Kidney capillary endothelial cell (primary cell): ENCODE measurements around the gene PDGFRB.
"Not testable (repeated sequence)": the region's sequence is repeated elsewhere in the genome, so short reads cannot be mapped to it uniquely, and the experiment has no call there.

Source experiments
- DNase-seq: peaks from one replicate; pipeline ENCODE4 v3.0.0-alpha.2; 2018; ENCODE audit warnings: low spot score

Gene PDGFRB

DNA sequence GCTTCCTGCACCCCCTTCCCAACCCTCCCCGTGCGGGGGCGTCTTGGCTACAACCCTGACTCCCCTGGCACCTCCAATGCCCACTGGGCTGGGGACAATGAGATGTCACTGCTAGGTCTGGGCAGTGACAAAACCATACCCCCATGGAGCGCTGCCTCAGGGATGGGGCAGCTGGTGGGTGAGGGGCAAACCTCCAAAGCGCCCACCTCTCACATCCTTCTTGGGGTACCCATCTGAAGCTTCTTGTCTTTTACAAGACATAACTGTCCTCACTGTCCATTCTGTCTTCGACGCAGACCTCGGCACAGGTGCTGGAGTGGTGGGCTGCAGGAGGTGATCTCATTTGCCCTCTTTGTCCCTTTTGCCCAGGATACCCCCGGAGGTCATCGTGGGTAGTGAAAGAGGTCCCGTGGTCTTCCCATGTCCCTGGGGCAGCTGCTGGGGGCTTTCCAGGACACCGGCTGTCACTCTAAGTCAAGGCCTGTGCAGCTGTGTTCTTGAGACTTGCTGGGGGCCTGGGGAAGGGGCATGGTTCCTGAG is 41.5 kb downstream of the PDGFRB start:
- no peak for DNase-seq

DNA sequence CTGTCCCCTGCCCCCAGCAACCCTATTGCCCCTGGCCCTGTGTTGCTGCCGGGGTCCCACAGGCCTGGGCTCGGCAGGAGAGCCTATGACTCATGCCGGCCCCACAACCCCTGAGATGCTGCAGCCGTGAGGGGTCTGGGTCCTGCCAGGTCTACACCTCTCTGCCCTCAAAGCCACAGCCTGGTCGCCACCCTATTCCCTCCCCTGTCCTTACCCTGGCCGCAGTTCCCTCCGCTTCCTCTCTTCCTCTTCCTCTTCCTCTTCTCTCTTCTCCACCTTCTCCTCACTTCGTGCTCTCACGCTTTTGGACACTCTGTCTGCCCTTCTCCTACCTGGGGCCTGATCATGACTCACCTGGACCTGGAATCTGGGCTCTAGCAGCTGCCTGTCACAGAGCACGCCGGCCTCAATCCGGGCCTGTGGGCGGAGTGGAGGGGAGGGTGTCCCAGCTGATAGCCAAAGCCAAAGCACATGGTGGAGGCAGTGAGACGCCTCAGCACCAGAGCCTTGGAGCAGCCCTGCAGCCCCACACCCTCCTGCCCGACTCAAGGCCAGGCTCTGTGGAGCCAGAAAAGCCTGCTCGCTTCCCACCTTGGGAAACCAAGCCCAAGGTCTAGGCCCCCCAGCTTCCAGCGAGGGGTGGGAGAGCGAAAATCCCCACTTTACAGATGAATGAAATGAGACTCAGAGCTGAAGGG is 42.4 kb downstream of the PDGFRB start:
- DNase-seq = no peak

DNA sequence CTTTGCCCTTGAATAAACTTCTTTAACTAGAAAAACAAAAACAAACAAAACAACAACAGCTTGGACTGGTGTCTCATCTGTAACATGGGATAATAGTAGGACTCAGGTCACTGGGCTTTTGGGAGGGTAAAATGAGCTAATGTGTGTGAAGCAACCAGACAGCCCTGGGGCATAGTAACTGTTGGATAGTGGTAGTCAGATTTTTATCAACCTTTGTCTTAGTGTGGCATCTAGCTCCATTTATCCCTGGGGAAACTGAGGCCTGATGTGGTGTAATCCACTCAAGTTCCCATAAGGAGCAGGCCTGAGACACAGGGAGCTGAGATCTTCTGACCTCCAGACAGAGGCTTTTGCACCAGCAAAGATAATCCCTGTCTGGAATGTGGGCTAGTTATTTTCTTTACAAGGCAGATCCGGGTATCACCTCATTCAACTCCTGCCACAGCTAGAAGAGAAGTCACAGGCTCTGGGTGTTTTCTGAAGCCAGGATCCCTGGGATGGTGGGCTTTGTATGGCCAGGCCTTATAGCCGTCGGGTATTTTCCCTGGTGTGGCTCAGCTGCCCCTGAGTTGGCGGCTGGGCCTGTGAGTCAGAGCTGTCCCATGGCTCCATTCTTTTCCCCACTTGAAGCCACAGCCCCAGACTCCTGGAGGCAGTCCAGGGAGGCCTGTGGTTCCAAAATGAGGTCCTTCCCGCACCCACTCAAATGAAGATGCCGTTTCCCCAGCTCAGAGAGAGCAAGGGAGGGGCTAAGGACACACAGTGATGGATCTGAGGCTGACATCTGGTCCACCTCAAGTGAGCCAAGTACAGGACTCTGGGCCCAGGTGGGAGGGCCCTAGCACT is 43.2 kb downstream of the PDGFRB start:
- DNase-seq = no peak

DNA sequence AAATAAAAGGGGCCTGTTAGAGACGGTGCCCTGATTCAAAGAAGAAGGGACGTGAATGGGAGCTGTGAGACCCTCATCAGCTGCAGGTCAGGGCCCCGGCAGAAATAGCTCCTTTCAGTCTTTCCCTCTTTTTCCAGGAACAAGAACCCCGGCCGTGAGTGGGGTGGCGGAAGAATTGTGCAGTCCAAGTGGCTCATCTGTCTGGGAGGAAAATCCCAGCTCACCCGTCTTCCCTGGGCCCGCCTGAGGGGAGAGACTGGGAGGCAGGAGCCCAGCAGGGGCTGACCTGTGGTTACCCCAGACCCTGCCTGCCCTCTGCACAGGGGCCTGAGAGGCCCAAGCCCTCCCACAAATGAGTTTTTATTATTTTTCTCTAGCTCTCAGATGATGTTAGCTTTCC is 44.5 kb downstream of the PDGFRB start:
- DNase-seq = no peak

DNA sequence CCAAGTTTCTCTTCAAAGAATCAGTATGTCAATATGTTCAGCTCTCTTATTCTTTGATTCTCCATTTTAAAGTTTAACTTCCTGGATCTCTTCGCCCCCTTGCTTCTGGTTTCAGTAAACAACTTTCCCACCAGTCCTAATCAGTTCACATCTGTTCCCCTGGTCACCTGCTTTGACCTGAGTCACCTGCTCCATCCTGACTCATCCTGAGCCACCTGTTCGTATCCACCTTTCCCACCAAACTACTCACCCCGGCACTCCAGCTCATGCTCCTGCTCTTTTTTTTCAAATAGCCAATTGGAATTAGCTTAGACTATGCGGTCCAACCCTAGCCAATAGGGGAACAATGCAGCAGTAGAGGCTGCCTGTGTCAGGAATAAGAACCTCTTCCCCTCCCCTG is 45.7 kb downstream of the PDGFRB start:
- no peak for DNase-seq

DNA sequence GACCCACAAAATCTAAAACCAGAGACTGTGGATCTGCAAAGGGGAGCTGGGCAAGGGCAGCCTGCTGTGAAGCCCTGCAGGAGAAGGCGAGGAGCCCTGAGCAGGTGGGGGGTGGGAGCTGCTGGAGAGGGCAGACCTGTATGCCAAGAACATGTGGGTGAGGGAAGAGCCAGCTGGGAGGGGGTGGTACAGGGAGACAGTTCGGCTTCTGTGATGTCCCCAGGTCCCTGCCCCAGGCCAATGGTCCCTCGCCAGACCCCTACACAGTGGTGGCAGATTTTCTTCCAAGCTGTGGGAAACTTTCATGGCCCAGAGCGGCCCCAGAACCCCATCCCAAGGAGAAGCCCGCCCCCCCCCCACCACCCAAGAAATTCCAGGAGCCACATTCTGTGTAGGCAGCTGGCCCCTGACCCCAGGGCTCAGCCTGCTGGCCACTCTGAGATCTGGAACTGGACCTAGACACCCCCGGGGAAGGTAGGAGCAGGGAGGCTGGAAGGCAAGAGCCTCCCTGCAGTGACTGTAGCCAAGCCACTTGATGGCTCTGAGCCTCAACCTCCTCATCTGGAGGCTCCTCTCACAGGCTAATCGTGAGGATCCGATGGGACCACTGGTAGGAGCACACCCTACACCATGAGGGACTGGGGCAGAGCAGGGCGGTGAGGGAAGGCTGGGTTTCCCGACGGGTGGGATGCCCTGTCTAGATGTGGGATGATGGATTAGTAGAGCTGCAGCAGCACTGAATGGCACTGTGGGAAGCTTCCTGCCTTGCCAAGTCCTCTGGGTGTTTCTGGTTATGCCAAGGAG is 46.7 kb downstream of the PDGFRB start:
- DNase-seq = no peak

DNA sequence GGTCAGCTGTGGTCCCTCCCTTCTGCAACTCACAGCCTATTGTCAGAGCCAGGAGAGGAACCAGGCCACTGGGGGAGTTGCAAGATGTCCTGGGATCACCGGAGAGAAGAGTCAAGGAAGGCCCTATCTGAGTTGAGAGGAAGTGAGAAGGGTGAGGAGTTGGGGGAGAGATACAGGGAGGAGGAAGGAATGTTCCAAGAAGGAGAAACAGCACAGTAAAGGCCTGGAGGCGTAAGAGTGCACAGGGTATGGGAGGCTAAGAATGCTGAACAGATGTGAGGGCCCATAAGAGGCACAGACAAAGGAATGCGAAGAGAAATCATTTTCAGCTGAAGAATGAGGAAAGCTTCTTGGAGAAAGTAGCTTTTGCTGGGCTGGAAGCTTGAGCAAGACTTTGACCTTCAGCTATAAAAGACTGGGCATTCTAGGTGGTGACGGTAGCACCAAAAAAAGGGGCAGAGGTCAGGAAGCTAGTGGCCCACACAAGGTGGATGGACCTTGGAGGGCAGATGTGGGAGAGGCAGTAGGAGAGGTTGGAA is 47.7 kb downstream of the PDGFRB start:
- no peak for DNase-seq

DNA sequence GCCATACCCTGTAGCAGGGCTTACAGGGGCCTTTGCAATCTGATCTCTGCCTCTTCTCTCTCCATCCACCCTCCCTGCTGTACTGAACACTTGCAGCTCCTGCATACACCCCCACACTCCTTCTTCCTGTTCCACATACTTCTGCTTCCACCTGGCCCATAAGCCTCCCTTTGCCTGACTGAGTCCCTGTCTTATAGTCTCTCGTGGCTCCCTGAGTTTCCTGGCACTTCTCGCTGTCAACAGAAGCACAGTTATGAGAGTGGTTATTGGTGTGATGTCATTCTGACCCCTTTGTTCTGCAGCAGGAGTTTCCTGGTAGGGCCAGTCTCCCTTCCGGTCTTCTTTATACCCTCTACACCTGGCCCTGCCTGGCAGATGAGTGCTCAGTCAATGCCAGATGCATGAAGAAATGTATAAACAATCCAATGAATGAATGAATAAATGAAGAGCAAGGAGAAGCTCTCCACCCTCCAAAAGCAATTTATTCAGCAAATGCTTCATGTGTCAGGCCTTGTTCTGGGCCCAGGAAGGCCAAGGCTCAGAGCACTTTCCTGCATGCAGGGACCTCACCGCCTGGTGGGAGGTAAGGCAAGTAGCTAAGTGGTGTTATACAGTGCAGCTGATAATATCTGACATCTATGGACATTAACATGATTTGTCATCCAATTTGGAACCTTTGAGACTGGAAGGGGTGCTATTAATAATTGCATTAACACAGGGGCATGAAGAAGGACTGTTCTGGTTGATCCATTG is 48.8 kb downstream of the PDGFRB start:
- peak; percentile 44 for DNase-seq

DNA sequence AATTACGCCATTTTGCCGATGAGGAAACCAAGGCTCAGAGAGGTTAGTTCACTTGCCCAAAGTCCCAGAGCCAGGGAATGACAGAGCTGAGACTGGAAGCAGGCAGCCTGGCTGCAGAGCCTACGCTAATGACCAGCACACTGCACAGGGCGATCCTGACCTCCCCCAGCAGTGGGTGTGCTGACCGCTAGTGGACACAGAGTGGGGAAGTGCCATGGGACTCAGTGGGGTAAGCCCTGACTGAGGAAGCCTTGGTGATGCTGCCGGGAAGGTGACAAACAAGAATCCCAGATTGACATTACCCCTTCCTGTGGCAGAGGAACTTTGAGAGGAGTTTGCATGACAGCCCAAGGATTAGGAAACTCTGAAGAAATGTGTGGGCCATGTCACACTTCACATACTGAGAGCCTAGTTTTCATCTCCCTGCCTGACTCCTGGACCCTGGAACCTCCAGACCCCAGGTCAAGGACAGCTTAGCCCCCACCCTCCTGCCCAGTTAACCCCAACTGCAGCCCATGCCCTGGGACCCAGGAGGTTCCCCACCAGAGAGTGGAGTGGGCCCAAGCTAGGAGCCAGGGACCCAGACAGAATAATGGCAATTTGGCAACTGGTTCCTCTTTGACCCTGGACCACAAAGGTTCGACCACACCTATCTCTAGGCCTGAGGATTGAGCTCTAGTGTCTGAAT is 49.6 kb downstream of the PDGFRB start:
- no peak for DNase-seq

DNA sequence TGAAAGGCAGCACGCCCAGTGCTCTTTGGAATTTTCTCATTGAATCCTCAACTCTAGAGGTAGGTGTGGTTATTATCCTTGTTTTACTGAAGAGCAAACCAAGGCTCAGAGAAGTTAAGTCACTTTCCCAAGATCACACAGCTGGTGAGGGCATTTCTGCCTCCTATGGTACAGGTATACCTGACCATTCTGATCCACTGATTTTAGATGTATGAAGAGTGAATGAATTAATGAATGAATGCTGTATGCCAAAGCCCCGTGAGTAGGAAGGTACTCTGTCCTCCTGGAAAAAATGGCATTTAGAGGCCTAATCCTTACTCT is 51.1 kb downstream of the PDGFRB start:
- DNase-seq = no peak

DNA sequence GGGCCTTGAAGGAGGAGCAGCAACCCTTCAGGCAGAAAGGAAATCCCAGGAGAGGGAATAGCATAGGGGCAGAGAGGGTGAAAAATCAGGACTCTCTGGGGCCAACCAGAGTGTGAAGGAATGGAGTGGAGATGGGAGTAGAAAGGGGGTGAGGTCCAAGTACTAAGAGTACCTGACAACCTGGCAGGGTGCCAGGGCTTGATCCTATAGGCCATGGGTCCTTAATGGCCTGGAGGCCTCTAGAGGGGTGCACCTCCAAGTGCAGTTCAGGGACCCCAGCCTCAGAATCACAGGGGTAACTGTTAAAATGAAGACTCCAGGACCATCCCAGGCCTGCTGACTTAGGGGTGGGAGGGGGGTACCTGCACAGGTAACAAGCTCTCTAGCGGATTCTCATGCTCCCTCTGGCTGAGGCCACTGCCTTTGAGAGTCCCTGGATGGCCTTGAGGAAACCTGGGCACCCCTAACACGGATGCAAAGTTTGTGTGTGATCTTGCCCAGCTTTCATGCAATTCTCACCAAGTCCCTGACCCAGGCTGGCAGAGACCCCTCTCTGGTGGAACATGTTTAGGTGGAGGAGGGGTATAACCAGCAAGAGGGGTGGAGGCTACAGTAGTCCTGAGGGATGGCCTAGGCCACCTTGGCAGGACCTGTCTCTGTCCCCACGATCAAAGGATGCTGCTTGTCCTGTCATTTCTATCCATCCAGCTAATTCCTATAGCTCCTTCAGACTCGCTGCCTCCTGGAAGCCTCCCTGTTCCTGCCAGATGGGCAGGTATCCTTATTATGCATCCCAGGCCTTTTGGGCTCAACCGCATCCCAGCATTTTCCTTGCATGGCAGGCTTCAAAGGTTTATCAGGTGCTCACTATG is 51.7 kb downstream of the PDGFRB start:
- no peak for DNase-seq

DNA sequence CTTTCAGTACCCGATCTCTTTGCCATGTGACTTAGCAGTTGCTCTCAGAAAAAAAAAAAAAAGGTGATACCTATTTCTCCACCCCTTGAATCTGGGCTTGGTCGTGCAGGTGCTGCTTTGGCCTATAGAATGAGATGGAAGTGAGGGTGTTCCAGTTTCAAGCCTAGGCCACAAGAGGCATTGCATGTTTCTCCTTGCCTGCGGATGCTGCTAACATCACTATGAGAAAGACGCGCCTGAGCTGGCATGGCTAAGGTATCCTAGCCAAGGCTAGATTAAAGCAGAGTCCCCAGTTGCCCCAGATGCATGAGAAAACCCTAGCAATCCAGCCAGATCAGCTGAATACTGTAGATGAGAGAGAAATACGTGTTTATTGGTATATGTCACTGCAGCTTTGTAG is 54.6 kb downstream of the PDGFRB start:
- no peak for DNase-seq

DNA sequence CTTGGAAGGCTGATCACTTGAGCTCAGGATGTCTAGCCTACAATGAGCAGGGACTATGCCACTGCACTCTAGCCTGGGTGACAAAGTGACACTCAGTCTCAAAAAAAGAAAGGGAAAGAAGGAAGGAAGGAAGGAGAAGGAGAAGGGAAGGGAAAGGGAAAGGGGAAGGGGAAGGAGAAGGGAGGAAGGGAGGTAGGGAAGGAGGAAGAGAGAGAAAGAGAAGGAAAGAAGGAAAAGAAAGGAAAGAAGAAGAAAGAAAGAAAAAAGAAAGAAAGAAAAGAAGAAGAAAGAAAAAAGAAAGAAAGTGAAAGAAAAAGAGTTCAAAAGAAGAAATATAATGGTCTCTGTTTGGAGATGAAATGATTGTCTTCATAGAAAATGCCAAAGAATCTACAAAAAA is 58.5 kb downstream of the PDGFRB start:
- DNase-seq = no peak

DNA sequence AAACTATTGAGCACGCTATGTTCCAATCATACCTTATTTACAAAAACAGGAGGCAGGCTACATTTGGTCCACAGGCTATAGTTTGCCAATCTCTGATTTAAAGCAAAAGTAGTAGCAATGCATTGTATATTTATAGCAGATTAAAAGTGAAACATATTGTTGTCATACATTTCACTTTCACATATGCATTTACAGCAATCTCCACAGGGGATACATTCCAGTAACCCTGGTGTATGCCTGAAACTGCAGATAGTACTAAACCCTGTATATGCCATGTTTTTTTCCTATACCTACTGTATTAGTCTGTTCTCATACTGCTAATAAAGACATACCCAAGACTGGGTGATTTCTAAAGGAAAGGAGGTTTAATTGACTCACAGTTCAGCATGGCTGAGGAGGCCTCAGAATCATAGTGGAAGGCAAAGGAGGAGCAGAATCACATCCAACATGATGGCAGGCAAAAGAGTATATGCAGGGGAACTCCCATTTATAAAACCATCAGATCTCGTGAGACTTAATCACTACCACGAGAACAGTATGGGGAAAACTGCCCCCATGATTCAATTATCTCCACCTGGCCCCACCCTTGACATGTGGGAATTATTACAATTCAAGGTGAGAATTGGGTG is 63.4 kb downstream of the PDGFRB start:
- no peak for DNase-seq

DNA sequence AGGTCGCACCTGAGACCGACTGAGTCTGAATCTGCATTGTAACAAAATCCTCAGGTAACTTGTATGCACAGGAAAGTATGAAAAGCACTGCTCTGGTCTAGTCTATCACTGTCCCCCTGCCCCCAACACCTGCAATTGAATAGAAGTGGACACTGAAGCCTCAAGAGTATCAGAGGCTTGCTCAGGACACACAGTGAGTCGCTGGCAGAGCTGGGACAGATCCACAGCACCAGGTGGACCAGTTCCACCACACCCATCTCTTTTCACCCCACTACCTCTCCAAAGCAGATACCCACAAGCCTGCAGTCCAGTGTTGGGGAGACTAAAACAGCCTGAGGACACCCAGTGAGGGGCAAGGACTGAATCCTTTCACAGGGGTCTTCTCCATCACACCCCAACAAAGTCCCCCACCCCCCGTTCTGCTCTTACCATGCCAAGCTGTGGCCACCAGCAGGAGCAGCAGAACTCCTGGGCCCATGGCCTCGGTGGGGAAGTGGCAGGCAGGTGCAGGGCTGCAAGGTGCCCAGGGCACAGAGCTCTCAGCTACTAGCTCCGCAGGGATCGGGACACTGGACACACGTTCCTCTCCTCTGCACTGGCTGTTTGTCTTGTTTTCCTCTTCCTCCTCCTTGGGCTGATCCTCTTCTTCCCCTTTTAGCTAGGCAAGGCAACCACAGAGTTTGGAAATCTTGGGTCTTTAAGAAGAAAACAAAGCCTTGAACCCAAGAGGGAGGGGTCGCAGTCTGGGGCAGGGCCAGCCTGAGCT is 69.5 kb downstream of the PDGFRB start, which contains the start of gene CSF1R:
Gene CSF1R (minus strand): TSS at position 605 of the 766 bp plus-strand sequence. CDS start 127 bp downstream, at position 478.
- no peak for DNase-seq

DNA sequence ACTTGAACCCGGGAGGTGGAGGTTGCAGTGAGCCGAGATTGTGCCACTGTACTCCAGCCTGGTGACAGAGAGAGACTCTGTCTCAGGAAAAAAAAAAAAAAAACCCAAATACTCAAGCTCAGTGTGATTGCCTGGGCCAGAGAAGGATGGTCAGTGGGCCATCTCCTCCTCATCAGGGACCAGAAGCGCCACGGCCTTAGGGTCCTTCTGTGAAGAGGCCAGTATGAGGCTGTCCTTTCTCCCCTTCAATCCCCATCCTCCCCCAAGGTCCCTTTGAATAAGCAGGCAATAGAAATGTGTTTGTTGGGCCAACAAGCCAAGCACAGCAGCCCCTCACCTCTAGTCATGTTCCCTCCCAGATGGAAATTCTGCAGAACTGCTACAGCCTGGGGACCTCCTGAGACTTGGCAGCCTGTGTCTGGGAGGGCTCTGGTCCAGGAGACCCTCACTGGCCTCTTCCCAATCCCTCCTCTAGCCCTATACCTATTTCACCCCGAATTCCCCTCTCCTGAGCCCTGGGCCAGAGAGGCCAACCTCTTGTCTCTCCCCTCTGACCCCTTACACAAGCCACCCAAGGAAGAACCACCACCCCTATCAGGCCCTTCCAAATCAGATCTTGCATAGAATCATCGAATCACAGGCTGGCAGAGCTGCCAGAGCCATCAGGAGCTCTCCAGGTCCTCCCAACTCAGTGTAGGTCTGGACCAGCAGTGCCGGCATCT is 70.3 kb downstream of the PDGFRB start:
- DNase-seq = no peak

DNA sequence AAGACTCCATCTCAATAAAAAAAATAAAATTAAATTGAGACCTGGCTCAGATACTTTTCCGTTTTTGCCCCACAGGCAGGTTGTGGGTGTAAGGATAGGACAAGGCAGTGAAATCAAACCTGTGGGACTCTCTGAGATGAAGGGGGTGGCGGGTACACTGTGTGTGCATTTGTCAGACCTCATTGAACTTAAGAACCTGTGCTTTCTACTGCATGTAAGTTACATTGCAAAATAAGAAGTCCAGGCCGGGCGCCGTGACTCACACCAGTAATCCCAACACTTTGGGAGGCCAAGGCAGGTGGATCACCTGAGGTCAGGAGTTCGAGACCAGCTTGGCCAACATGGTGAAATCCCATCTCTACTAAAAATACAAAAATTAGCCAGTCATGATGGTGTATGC is 70.9 kb downstream of the PDGFRB start:
- DNase-seq = not testable (repeated sequence)

DNA sequence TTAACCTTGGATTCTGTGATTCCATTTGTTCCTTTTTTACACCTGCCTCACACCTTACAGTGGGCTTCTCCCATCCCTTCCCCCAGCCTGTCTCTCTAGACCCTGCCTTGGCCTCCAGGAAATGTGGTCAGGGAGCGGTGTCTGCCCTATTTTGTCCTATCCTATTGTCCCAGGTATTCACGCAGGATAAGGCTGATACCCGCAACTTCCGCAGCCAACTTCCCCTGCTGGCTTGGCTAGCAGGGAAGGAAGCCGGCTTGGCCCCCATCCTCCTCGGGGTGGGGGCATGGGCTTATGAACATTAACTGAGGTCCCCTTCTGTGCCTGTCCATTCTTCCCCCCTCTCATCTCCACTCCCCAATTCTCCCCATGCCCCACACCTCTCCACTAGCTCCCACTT is 72.8 kb downstream of the PDGFRB start:
- peak; percentile 44 for DNase-seq
